B cell (primary cell): ENCODE measurements around the gene RGS11. TPM values are rescaled to one million over a fixed set of nuclear protein-coding genes. Genes with fewer than 3 reads are reported as not detected.

Experiments used
- ATAC-seq: fragments of 200-7000 bp; cut with Tn5 transposase; one replicate; pipeline ENCODE4 v1.10.0; 2021; ENCODE audit warnings: low read depth, mild to moderate bottlenecking, moderate number of reproducible peaks, moderate library complexity
- CTCF ChIA-PET: fragments of 350-600 bp; sonication (Branson Sonifier 250); formaldehyde crosslinking; loops from one replicate; lab custom pipeline; 2021; ENCODE audit warnings: antibody characterized with exemption, inconsistent platforms; lab: Charles Lee
- POLR2A ChIA-PET: fragments of 350-600 bp; sonication (Branson Sonifier 250); formaldehyde crosslinking; loops from one replicate; lab custom pipeline; 2021; ENCODE audit warnings: antibody characterized with exemption; lab: Charles Lee
- DNase-seq: peaks from one replicate; pipeline ENCODE4 v3.0.0; 2013
- H2AFZ ChIP-seq: 2 replicates; pipeline ENCODE4 v1.6.1; 2012; ENCODE audit warnings: mild to moderate bottlenecking, low read depth, low read length; ENCODE audit not compliant: insufficient read depth, poor library complexity, severe bottlenecking
- H3K27ac ChIP-seq, 2 donors: 1 replicate in 1 of 2; 2 replicates in 1 of 2; pipeline ENCODE4 v1.5.1; 2012 to 2013; ENCODE audit warnings: low read length in 2 of 2, mild to moderate bottlenecking in 2 of 2, moderate library complexity in 1 of 2
- H3K27me3 ChIP-seq, 4 experiments: fragments of 200-600 bp in 1 of 4; sonication (generic) in 1 of 4; replicated peaks in 1 of 4; 1 replicate in 2 of 4; 2 replicates in 2 of 4; pipeline versions ENCODE4 v1.6.1 to v1.7.0; 2013 to 2016; ENCODE audit warnings: low read length in 3 of 4, mild to moderate bottlenecking in 2 of 4, mixed read lengths in 1 of 4, moderate library complexity in 1 of 4; ENCODE audit not compliant: insufficient read depth in 4 of 4, control insufficient read depth in 3 of 4; ENCODE audit errors: control extremely low read depth in 1 of 4
- H3K36me3 ChIP-seq, 2 experiments: replicated peaks in 1 of 2; 1 replicate in 1 of 2; 2 replicates in 1 of 2; pipeline versions ENCODE4 v1.6.1 to v1.7.1; 2013; ENCODE audit warnings: low read length in 1 of 2; ENCODE audit not compliant: insufficient read depth in 2 of 2, control insufficient read depth in 1 of 2; ENCODE audit errors: control extremely low read depth in 1 of 2, extremely low read depth in 1 of 2
- H3K4me1 ChIP-seq, 2 donors: fragments of 200-600 bp in 1 of 2; sonication (generic) in 1 of 2; 1 replicate in 1 of 2; 2 replicates in 1 of 2; pipeline versions ENCODE4 v1.5.1 to v1.6.1; 2013 to 2017; ENCODE audit warnings: low read length in 2 of 2; ENCODE audit not compliant: control insufficient read depth in 2 of 2, insufficient read depth in 2 of 2
- H3K4me2 ChIP-seq: replicated peaks from 2 replicates; pipeline ENCODE3; 2012; ENCODE audit warnings: mild to moderate bottlenecking, low read depth, low read length; ENCODE audit not compliant: poor library complexity, severe bottlenecking
- H3K4me3 ChIP-seq, 5 experiments: fragments of 200-600 bp in 1 of 5; sonication (generic) in 1 of 5; 1 replicate in 3 of 5; 2 replicates in 2 of 5; pipeline versions ENCODE4 v1.5.1 to v1.7.0; 2011 to 2016; ENCODE audit warnings: low read length in 4 of 5, mild to moderate bottlenecking in 4 of 5, low read depth in 2 of 5, control low read depth in 1 of 5, moderate library complexity in 1 of 5; ENCODE audit not compliant: insufficient read depth in 1 of 5; ENCODE audit errors: control extremely low read depth in 1 of 5, extremely low read depth in 1 of 5
- H3K79me2 ChIP-seq: fragments of 200-600 bp; sonication (generic); one replicate; pipeline ENCODE4 v1.6.0; 2016; ENCODE audit warnings: low read length; ENCODE audit not compliant: control insufficient read depth, insufficient read depth
- H3K9ac ChIP-seq: fragments of 200-600 bp; sonication (generic); 2 replicates; pipeline ENCODE4 v1.6.1; 2017; ENCODE audit warnings: mild to moderate bottlenecking, low read length, moderate library complexity
- H3K9me3 ChIP-seq, 3 donors: one replicate each; pipeline versions ENCODE4 v1.6.1 to v1.7.1; 2013; ENCODE audit warnings: low read length in 2 of 3; ENCODE audit not compliant: control insufficient read depth in 2 of 3, insufficient read depth in 1 of 3; ENCODE audit errors: control extremely low read depth in 1 of 3
- H4K20me1 ChIP-seq: 2 replicates; pipeline ENCODE4 v1.6.0; 2012; ENCODE audit warnings: mild to moderate bottlenecking, low read length; ENCODE audit not compliant: insufficient read depth, control insufficient read depth, poor library complexity, severe bottlenecking
- H3K27ac Mint-ChIP-seq: one replicate; pipeline ENCODE4 v1.8.0; 2021; ENCODE audit warnings: mixed read lengths
- H3K27me3 Mint-ChIP-seq: one replicate; pipeline ENCODE4 v1.8.0; 2021; ENCODE audit warnings: mixed read lengths
- H3K4me1 Mint-ChIP-seq: one replicate; pipeline ENCODE4 v1.8.0; 2021; ENCODE audit warnings: mixed read lengths
- H3K4me3 Mint-ChIP-seq: one replicate; pipeline ENCODE4 v1.8.0; 2021; ENCODE audit warnings: mixed read lengths
- H3K9me3 Mint-ChIP-seq: one replicate; pipeline ENCODE4 v1.8.0; 2022; ENCODE audit warnings: mixed read lengths; ENCODE audit not compliant: insufficient read depth
- EZH2 ChIP-seq: IDR thresholded peaks from 2 replicates; pipeline ENCODE4 v1.6.1; 2012; ENCODE audit warnings: borderline replicate concordance, low read depth, mild to moderate bottlenecking, moderate library complexity, low read length; ENCODE audit not compliant: insufficient read depth, poor library complexity, severe bottlenecking
- WGBS: methylation state at CpG from one replicate; pipeline ENCODE4 v1.1.5; 2013; ENCODE audit warnings: missing lambda C conversion rate; ENCODE audit not compliant: insufficient coverage; 5-methylcytosine and 5-hydroxymethylcytosine counted together
- intact Hi-C: fragments of 100-400 bp; cut with micrococcal nuclease; formaldehyde crosslinking; loops from one replicate; pipeline ENCODE4 v1.10.0; 2022
- polyA plus RNA-seq: library from polyadenylated mRNA; depleted of rRNA; stranded (reverse); fragments of >200 nt; gene quantifications from 2 replicates; pipeline ENCODE4 v1.2.3, GENCODE V29; 2012
- total RNA-seq, 2 donors: library from RNA; stranded (reverse); fragments of 120-200 nt in 1 of 2; gene quantifications; 1 replicate in 1 of 2; 2 replicates in 1 of 2; pipeline versions ENCODE4 v1.2.3 to v1.2.4, GENCODE V29; 2013 to 2022
- TF ChIP-seq, protein P1 (sequence below): fragments of 200-600 bp; IDR thresholded peaks from one replicate; pipeline ENCODE4 v1.8.0; 2022; ENCODE audit warnings: antibody characterized with exemption, mild to moderate bottlenecking

Gene RGS11
- total and polyA plus RNA-seq, 2 donors (not counting 1 experiment from before 2014, with no cell fraction given), result 0.39 TPM; not detected in 1

DNA sequence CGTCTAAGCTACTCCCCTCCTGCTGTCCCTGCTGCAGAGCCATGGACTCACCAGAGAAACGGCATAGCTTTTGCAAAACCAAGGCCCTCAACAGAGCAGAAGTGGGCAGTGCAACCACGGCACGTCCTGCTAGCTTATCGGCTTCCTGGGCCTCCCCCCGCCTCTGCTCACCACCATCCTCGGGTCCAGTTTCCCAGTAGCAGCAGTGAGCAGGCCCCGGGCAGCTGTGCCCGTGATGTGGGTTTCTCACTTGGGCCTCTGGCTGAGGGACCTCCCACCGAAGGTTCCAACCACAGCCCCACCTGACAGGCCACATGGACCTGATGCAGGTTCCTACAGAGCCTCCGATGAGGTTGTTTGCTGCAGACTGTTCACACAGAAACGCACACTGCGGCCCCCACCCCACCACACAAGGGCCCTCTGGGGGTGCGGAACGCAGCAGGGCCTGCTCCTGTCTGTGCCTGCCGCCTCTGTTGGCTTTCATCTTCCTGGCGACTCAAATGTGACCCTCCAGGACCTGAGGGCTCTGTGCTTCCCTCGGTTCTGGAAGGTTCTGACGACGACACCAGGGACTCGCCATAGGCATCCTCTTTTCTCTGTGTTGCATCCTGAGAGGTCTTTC is 32.1 kb upstream of the RGS11 start:
- WGBS, result 91% methylated on average over 21 of the region's 21 CpGs
- Histone ChIP-seq H3K79me2 (peaks cover 28% of the 10 kb centered on the region), H3K36me3 (peaks cover 1 to 33% of the 10 kb centered on the region in 2 experiments), H2AFZ (no peak overlapping the region), H3K27me3 (no peaks in the 10 kb centered on the region), H4K20me1 (peaks cover 28% of the 10 kb centered on the region), H3K9ac (no peak overlapping the region), H3K9me3 (no peaks in the 10 kb centered on the region), H3K4me2 (no peak overlapping the region), H3K27ac (no peak overlapping the region), H3K4me3 (no peak overlapping the region), H3K4me1 (no peaks in the 10 kb centered on the region)
- no peak for DNase-seq
- intact Hi-C loops, result no loop called here
- ATAC-seq, result no peak
- TF ChIP-seq, protein P1, sequence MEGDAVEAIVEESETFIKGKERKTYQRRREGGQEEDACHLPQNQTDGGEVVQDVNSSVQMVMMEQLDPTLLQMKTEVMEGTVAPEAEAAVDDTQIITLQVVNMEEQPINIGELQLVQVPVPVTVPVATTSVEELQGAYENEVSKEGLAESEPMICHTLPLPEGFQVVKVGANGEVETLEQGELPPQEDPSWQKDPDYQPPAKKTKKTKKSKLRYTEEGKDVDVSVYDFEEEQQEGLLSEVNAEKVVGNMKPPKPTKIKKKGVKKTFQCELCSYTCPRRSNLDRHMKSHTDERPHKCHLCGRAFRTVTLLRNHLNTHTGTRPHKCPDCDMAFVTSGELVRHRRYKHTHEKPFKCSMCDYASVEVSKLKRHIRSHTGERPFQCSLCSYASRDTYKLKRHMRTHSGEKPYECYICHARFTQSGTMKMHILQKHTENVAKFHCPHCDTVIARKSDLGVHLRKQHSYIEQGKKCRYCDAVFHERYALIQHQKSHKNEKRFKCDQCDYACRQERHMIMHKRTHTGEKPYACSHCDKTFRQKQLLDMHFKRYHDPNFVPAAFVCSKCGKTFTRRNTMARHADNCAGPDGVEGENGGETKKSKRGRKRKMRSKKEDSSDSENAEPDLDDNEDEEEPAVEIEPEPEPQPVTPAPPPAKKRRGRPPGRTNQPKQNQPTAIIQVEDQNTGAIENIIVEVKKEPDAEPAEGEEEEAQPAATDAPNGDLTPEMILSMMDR, result no peak
- TF ChIP-seq EZH2, result no peak
- ChIA-PET POLR2A (no interaction called here), CTCF (no interaction called here)
- Mint-ChIP-seq H3K27ac (no peak overlapping the region), H3K4me1 (peaks cover 2% of the 10 kb centered on the region), H3K9me3 (no peaks in the 10 kb centered on the region), H3K27me3 (no peaks in the 10 kb centered on the region), H3K4me3 (no peak overlapping the region)

DNA sequence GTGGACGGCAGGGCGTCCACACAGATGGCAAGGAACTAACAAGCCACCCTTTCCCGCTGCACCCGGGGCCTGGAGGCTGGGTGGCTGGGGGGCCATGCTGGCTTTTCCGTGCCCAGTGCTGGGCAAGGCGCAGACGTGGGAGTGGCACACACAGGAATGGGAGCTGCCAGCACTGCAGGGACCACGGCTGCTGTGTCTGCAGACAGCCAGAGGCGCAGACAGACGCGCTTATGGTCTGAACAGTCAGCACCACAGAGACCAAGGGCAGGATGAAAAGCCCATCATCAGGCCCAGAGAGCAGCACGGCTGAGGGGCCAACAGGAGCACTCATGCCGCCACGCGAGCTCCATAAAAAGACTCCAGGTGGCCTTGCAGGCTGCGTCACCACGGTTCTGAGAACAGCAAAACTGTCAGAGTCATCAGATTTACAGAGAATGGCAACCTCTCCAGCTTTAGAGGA is 31.2 kb upstream of the RGS11 start:
- Histone ChIP-seq H2AFZ (no peak overlapping the region), H3K9ac (no peak overlapping the region)
- CTCF ChIA-PET, result no interaction called here

More for the DNA sequence above, 31.2 kb upstream of the RGS11 start:
- Histone ChIP-seq H3K4me1 (no peaks in the 10 kb centered on the region), H3K4me2 (no peak overlapping the region), H4K20me1 (peaks cover 22% of the 10 kb centered on the region), H3K27ac (no peak overlapping the region), H3K79me2 (peaks cover 23% of the 10 kb centered on the region), H3K27me3 (no peaks in the 10 kb centered on the region), H3K9me3 (no peaks in the 10 kb centered on the region), H3K36me3 (peaks cover 0 to 33% of the 10 kb centered on the region in 2 experiments), H3K4me3 (no peak overlapping the region)
- intact Hi-C loops, result no loop called here
- ATAC-seq (no peak), DNase-seq (no peak)
- Mint-ChIP-seq H3K27ac (no peak overlapping the region), H3K9me3 (no peaks in the 10 kb centered on the region), H3K27me3 (no peaks in the 10 kb centered on the region), H3K4me1 (peaks cover 2% of the 10 kb centered on the region), H3K4me3 (no peak overlapping the region)
- WGBS, result 97% methylated on average over 17 of the region's 17 CpGs
- POLR2A ChIA-PET, result no interaction called here
- no peak for TF ChIP-seq EZH2
- TF ChIP-seq, protein P1, result no peak
